GM04503 (cell line): Measurements from ENCODE around the gene CCDC117.

Experiments
- DNase-seq: peaks from one replicate; pipeline ENCODE4 v3.0.0-alpha.2; 2012; ENCODE audit warnings: low read depth

Gene CCDC117

GRCh38 chr22:28830441-28830840 is 57.9 kb downstream of the CCDC117 start:
- DNase-seq, result no peak

GRCh38 chr22:28831140-28832072 is 58.9 kb downstream of the CCDC117 start:
- DNase-seq, result no peak

GRCh38 chr22:28832731-28833130 is 60.2 kb downstream of the CCDC117 start:
- DNase-seq, result no peak

- no peak for DNase-seq
Measured at GRCh38 chr22:28833276-28833923, 60.9 kb downstream of the CCDC117 start.

- no peak for DNase-seq
Measured at GRCh38 chr22:28835630-28836189, 63.2 kb downstream of the CCDC117 start.

GRCh38 chr22:28837640-28838039 is 65.1 kb downstream of the CCDC117 start:
- DNase-seq, result no peak
